K562 (cell line): Measurements from ENCODE around the gene GAPDH. TPM values are rescaled to one million over a fixed set of nuclear protein-coding genes. Genes with fewer than 3 reads are reported as not detected.

Experiments used
- ATAC-seq: fragments of 200-7000 bp; cut with Tn5 transposase; 3 replicates; pipeline ENCODE4 v1.9.1; 2020; ENCODE audit warnings: moderate library complexity
- BruUV-seq: library from RNA; stranded (reverse); fragments of 400-500 nt; replicated peaks from 2 replicates; lab custom pipeline; 2021; lab: Mats Ljungman, UMichigan
- CTCF ChIA-PET: fragments of 300-600 bp; formaldehyde crosslinking; extraction: SDS; loops from one replicate; lab custom pipeline; 2021; ENCODE audit warnings: low intra/inter-chr PET ratio; lab: Yijun Ruan, JAX
- POLR2A ChIA-PET: fragments of 300-600, 350-650 bp; sonication (Branson Sonifier 250); formaldehyde crosslinking; extraction: SDS; loops from one replicate; lab custom pipeline; 2021; ENCODE audit warnings: antibody characterized with exemption, inconsistent platforms; lab: Yijun Ruan, JAX
- DNase-seq, 4 experiments: peaks; one replicate each; pipeline versions ENCODE4 v3.0.0 to v3.0.0-alpha.2; 2011 to 2018; ENCODE audit warnings: low spot score in 3 of 4, mixed read lengths in 3 of 4; ENCODE audit errors: extremely low read depth in 1 of 4
- FAIRE-seq: peaks from 2 replicates; lab custom pipeline; 2011; peaks lifted over from hg19 to GRCh38; lab: Jason Lieb, UNC
- H2AFZ ChIP-seq: 2 replicates; pipeline ENCODE4 v1.6.0; 2011; ENCODE audit warnings: low read depth, low read length, control low read depth, inconsistent platforms
- H3K27ac ChIP-seq: fragments of 200-600 bp; 3 replicates; pipeline ENCODE4 v1.8.0; 2011; ENCODE audit warnings: low read depth, mild to moderate bottlenecking, control low read depth, inconsistent platforms, low read length, moderate library complexity, mixed read lengths; ENCODE audit errors: extremely low read depth
- H3K27me3 ChIP-seq, 2 experiments: fragments of 300-600 bp in 1 of 2; 2 replicates in 1 of 2; 3 replicates in 1 of 2; pipeline versions ENCODE4 v1.6.0 to v1.8.0; 2011; ENCODE audit warnings: inconsistent platforms in 2 of 2, low read length in 2 of 2, mild to moderate bottlenecking in 1 of 2, mixed read lengths in 1 of 2, moderate library complexity in 1 of 2; ENCODE audit not compliant: control insufficient read depth in 2 of 2, insufficient read depth in 2 of 2
- H3K36me3 ChIP-seq: fragments of 300-600 bp; 3 replicates; pipeline ENCODE4 v1.8.0; 2011; ENCODE audit warnings: mild to moderate bottlenecking, low read length, inconsistent platforms; ENCODE audit not compliant: control insufficient read depth, insufficient read depth
- H3K4me1 ChIP-seq, 2 experiments: fragments of 200-600 bp in 1 of 2; replicated peaks in 1 of 2; 2 replicates in 1 of 2; 3 replicates in 1 of 2; pipeline versions ENCODE4 v1.5.1 to v1.8.0; 2011; ENCODE audit warnings: inconsistent platforms in 2 of 2, low read length in 2 of 2, mild to moderate bottlenecking in 1 of 2, mixed read lengths in 1 of 2, moderate library complexity in 1 of 2; ENCODE audit not compliant: control insufficient read depth in 2 of 2, insufficient read depth in 2 of 2
- H3K4me2 ChIP-seq: 2 replicates; pipeline ENCODE4 v1.6.1; 2011; ENCODE audit warnings: low read length, control low read depth, inconsistent platforms, mixed read lengths; ENCODE audit not compliant: insufficient read depth
- H3K4me3 ChIP-seq: fragments of 200-600 bp; sonication (generic), shearing (Covaris generic); 2 replicates; pipeline ENCODE4 v1.5.1; 2016; ENCODE audit warnings: control low read depth, inconsistent platforms
- H3K79me2 ChIP-seq: fragments of 200-600 bp; 3 replicates; pipeline ENCODE4 v1.8.0; 2011; ENCODE audit warnings: low read length, inconsistent platforms; ENCODE audit not compliant: control insufficient read depth, insufficient read depth
- H3K9ac ChIP-seq, 2 experiments: 2 replicates each; pipeline versions ENCODE4 v1.6.0 to v1.6.1; 2011; ENCODE audit warnings: low read depth in 2 of 2, low read length in 2 of 2, control low read depth in 1 of 2, inconsistent platforms in 1 of 2, mild to moderate bottlenecking in 1 of 2, mixed read lengths in 1 of 2; ENCODE audit not compliant: insufficient read depth in 1 of 2
- H3K9me1 ChIP-seq: one replicate; pipeline ENCODE4 v1.6.0; 2011; ENCODE audit warnings: inconsistent platforms, mild to moderate bottlenecking, low read length, moderate library complexity; ENCODE audit not compliant: control insufficient read depth, insufficient read depth
- H3K9me3 ChIP-seq: replicated peaks from 2 replicates; pipeline ENCODE4 v1.5.1; 2011; ENCODE audit warnings: low read depth, low read length, inconsistent platforms; ENCODE audit not compliant: control insufficient read depth, insufficient read depth
- H4K20me1 ChIP-seq: replicated peaks from 2 replicates; pipeline ENCODE4 v1.6.1; 2011; ENCODE audit warnings: low read length, inconsistent platforms, mixed read lengths; ENCODE audit not compliant: control insufficient read depth, insufficient read depth
- KLF13 ChIP-seq: fragments of 450-650 bp; IDR thresholded peaks from 2 replicates; pipeline ENCODE4 v1.6.1; 2016; ENCODE audit warnings: missing genetic modification characterization, low read depth, mild to moderate bottlenecking, missing compliant biosample characterization, moderate library complexity, borderline replicate concordance
- POLR2AphosphoS5 ChIP-seq: IDR thresholded peaks from 2 replicates; pipeline ENCODE4 v1.6.1; 2011; ENCODE audit warnings: mild to moderate bottlenecking, low read depth, low read length, moderate library complexity; ENCODE audit not compliant: control insufficient read depth, insufficient read depth
- PTRF ChIP-seq: fragments of 450-650 bp; IDR thresholded peaks from 2 replicates; pipeline ENCODE4 v1.6.1; 2016; ENCODE audit warnings: mild to moderate bottlenecking, missing genetic modification characterization, missing compliant biosample characterization
- TSC22D4 ChIP-seq: fragments of 450-650 bp; IDR thresholded peaks from 2 replicates; pipeline ENCODE4 v1.6.1; 2016; ENCODE audit warnings: missing genetic modification characterization, missing biosample characterization, control low read depth
- YY1 ChIP-seq, 3 experiments: IDR thresholded peaks; 2 replicates each; pipeline ENCODE4 v1.6.1; 2011; ENCODE audit warnings: low read length in 2 of 3, mild to moderate bottlenecking in 2 of 3, moderate library complexity in 2 of 3, borderline replicate concordance in 1 of 3, control low read depth in 1 of 3, low read depth in 1 of 3; ENCODE audit not compliant: insufficient read depth in 3 of 3, insufficient replicate concordance in 2 of 3, control insufficient read depth in 1 of 3, insufficient read length in 1 of 3; ENCODE audit errors: extremely low read depth in 1 of 3
- ZNF23 ChIP-seq: fragments of 250-450 bp; sonication (Bioruptor Pico); IDR thresholded peaks from 2 replicates; pipeline ENCODE4 v1.4.0; 2020; ENCODE audit warnings: mild to moderate bottlenecking
- WGBS: fragments of 100-300 bp; shearing (Covaris generic); methylation state at CpG from one replicate; pipeline ENCODE4 v1.1.6; 2016; ENCODE audit warnings: low coverage, mixed read lengths; ENCODE audit not compliant: insufficient coverage; ENCODE audit errors: missing lambda C conversion rate; 5-methylcytosine and 5-hydroxymethylcytosine counted together
- in situ Hi-C: fragments of 300-500 bp; cut with MboI; formaldehyde crosslinking; loops from 4 replicates; pipeline ENCODE4 v1.15.0; 2018; ENCODE audit warnings: inconsistent platforms, mixed read lengths
- intact Hi-C: fragments of 100-400 bp; cut with micrococcal nuclease; formaldehyde crosslinking; loops from 2 replicates; pipeline ENCODE4 v1.14.2; 2022
- polyA plus RNA-seq, 8 experiments: library from polyadenylated mRNA; depleted of rRNA in 4 of 8; stranded (reverse) in 5 of 8; unstranded in 3 of 8; fragments of >200 nt; fragmentation: Nextera tagmentation in 2 of 8; fragmentation: Illumina TruSeq in 1 of 8; extraction: Ambion mirVana in 2 of 8; extraction: Trizol in 1 of 8; gene quantifications; 2 replicates each; pipeline versions ENCODE4 v1.2.1 to v1.2.3, GENCODE V29; 2011 to 2014; ENCODE audit warnings: inconsistent platforms in 1 of 8, missing spikeins in 1 of 8
- total RNA-seq, 7 experiments: library from RNA; depleted of rRNA in 6 of 7; stranded (reverse); fragments of >200 nt in 6 of 7; fragmentation: Illumina TruSeq in 2 of 7; extraction: Trizol in 2 of 7; gene quantifications; 2 replicates each; pipeline versions ENCODE4 v1.2.1 to v1.2.3, GENCODE V29; 2011 to 2021; ENCODE audit warnings: low replicate concordance in 1 of 7
- TF ChIP-seq, protein P1 (sequence below): sonication (generic); formaldehyde crosslinking; IDR thresholded peaks from 2 replicates; pipeline ENCODE4 v1.8.0; 2023; ENCODE audit warnings: mild to moderate bottlenecking, missing genetic modification reagents
- TF ChIP-seq, protein P2 (sequence below): sonication (generic); formaldehyde crosslinking; IDR thresholded peaks from 2 replicates; pipeline ENCODE4 v1.8.1; 2023; ENCODE audit warnings: mild to moderate bottlenecking, missing genetic modification reagents
- TF ChIP-seq, protein P3 (sequence below): sonication (generic); formaldehyde crosslinking; IDR thresholded peaks from 2 replicates; pipeline ENCODE4 v1.8.0; 2022; ENCODE audit warnings: missing genetic modification reagents, mild to moderate bottlenecking, borderline replicate concordance

The GAPDH gene
- total and polyA plus RNA-seq, 9 of the 15 experiments (the other 6 are each of a cell fraction or from before 2014, with no cell fraction given), result 2,206 to 6,793 (median 4,217) TPM

DNA sequence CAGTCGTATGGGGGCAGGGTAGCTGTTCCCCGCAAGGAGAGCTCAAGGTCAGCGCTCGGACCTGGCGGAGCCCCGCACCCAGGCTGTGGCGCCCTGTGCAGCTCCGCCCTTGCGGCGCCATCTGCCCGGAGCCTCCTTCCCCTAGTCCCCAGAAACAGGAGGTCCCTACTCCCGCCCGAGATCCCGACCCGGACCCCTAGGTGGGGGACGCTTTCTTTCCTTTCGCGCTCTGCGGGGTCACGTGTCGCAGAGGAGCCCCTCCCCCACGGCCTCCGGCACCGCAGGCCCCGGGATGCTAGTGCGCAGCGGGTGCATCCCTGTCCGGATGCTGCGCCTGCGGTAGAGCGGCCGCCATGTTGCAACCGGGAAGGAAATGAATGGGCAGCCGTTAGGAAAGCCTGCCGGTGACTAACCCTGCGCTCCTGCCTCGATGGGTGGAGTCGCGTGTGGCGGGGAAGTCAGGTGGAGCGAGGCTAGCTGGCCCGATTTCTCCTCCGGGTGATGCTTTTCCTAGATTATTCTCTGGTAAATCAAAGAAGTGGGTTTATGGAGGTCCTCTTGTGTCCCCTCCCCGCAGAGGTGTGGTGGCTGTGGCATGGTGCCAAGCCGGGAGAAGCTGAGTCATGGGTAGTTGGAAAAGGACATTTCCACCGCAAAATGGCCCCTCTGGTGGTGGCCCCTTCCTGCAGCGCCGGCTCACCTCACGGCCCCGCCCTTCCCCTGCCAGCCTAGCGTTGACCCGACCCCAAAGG, 804 bp downstream of the GAPDH start (continued):
- TF ChIP-seq, protein P1, sequence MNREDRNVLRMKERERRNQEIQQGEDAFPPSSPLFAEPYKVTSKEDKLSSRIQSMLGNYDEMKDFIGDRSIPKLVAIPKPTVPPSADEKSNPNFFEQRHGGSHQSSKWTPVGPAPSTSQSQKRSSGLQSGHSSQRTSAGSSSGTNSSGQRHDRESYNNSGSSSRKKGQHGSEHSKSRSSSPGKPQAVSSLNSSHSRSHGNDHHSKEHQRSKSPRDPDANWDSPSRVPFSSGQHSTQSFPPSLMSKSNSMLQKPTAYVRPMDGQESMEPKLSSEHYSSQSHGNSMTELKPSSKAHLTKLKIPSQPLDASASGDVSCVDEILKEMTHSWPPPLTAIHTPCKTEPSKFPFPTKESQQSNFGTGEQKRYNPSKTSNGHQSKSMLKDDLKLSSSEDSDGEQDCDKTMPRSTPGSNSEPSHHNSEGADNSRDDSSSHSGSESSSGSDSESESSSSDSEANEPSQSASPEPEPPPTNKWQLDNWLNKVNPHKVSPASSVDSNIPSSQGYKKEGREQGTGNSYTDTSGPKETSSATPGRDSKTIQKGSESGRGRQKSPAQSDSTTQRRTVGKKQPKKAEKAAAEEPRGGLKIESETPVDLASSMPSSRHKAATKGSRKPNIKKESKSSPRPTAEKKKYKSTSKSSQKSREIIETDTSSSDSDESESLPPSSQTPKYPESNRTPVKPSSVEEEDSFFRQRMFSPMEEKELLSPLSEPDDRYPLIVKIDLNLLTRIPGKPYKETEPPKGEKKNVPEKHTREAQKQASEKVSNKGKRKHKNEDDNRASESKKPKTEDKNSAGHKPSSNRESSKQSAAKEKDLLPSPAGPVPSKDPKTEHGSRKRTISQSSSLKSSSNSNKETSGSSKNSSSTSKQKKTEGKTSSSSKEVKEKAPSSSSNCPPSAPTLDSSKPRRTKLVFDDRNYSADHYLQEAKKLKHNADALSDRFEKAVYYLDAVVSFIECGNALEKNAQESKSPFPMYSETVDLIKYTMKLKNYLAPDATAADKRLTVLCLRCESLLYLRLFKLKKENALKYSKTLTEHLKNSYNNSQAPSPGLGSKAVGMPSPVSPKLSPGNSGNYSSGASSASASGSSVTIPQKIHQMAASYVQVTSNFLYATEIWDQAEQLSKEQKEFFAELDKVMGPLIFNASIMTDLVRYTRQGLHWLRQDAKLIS (CRISPR knock-in tag), result no peak
- no peak for TF ChIP-seq PTRF (tag)
- TF ChIP-seq, all 486 proteins: peak for 56

DNA sequence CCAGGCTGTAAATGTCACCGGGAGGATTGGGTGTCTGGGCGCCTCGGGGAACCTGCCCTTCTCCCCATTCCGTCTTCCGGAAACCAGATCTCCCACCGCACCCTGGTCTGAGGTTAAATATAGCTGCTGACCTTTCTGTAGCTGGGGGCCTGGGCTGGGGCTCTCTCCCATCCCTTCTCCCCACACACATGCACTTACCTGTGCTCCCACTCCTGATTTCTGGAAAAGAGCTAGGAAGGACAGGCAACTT, 1.3 kb downstream of the GAPDH start:
- no peak overlapping the region for H2AFZ ChIP-seq
- H3K4me2 ChIP-seq, result peak overlapping the region; percentile 93
- ATAC-seq, result no peak
- WGBS, result no CpG with 5 or more reads among the region's 6 CpGs
- intact Hi-C loops (loop anchor here (2.0 to 10.0 kb wide), 2 partner anchors 41 to 211 kb away; partner anchors contain the start of gene NCAPD2), in situ Hi-C loops (no loop called here)
- peak overlapping the region; percentile 87 for H3K27ac ChIP-seq
- H3K27me3 ChIP-seq, result no peaks in the 10 kb centered on the region
- H3K9me3 ChIP-seq, result no peaks in the 10 kb centered on the region
- no peaks in the 10 kb centered on the region for H3K9me1 ChIP-seq
- ChIA-PET POLR2A (interaction anchor here (0.8 to 2.6 kb wide), 6 partner anchors 10 to 146 kb away, joined by 3 to 20 read pairs (median 3); no protein-coding TSS in a partner anchor), CTCF (no interaction called here)
- H3K36me3 ChIP-seq, result peaks cover 58% of the 10 kb centered on the region
- FAIRE-seq, result no peak
- peaks cover 41 to 74% of the 10 kb centered on the region in 2 experiments; a peak in 4 of 5 replicates for H3K4me1 ChIP-seq
- peaks cover 38% of the 10 kb centered on the region for H4K20me1 ChIP-seq
- peak overlapping the region; percentile 84 to 100 for H3K9ac ChIP-seq
- no TSS peak for BruUV-seq
- H3K4me3 ChIP-seq, result peak overlapping the region; percentile 84
- no peak for DNase-seq
- H3K79me2 ChIP-seq, result peaks cover 63% of the 10 kb centered on the region
- TF ChIP-seq, protein P2, sequence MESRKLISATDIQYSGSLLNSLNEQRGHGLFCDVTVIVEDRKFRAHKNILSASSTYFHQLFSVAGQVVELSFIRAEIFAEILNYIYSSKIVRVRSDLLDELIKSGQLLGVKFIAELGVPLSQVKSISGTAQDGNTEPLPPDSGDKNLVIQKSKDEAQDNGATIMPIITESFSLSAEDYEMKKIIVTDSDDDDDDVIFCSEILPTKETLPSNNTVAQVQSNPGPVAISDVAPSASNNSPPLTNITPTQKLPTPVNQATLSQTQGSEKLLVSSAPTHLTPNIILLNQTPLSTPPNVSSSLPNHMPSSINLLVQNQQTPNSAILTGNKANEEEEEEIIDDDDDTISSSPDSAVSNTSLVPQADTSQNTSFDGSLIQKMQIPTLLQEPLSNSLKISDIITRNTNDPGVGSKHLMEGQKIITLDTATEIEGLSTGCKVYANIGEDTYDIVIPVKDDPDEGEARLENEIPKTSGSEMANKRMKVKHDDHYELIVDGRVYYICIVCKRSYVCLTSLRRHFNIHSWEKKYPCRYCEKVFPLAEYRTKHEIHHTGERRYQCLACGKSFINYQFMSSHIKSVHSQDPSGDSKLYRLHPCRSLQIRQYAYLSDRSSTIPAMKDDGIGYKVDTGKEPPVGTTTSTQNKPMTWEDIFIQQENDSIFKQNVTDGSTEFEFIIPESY (CRISPR knock-in tag), result no peak
- TF ChIP-seq YY1 (IDR thresholded peaks at IDR 0.05; ENCODE audit: borderline replicate concordance in 1 of 3, control insufficient read depth in 1 of 3, extremely low read depth in 1 of 3, insufficient read depth in 3 of 3, insufficient read length in 1 of 3, insufficient replicate concordance in 2 of 3, low read depth in 1 of 3, low read length in 2 of 3) (no peak), ZNF23 (CRISPR knock-in tag) (no peak), KLF13 (no peak), TSC22D4 (tag) (no peak), POLR2AphosphoS5 (peak; percentile 12; the same call in 1 of the 2 replicates)
- TF ChIP-seq, protein P3, sequence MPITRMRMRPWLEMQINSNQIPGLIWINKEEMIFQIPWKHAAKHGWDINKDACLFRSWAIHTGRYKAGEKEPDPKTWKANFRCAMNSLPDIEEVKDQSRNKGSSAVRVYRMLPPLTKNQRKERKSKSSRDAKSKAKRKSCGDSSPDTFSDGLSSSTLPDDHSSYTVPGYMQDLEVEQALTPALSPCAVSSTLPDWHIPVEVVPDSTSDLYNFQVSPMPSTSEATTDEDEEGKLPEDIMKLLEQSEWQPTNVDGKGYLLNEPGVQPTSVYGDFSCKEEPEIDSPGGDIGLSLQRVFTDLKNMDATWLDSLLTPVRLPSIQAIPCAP, result no peak
